ENCODE measurements around the gene MRPL12. TPM values are rescaled to one million over a fixed set of nuclear protein-coding genes. Genes with fewer than 3 reads are reported as not detected.

Gene MRPL12
- total and polyA plus RNA-seq, 4 donors: 9.1 to 121 (median 59.3) TPM

DNA sequence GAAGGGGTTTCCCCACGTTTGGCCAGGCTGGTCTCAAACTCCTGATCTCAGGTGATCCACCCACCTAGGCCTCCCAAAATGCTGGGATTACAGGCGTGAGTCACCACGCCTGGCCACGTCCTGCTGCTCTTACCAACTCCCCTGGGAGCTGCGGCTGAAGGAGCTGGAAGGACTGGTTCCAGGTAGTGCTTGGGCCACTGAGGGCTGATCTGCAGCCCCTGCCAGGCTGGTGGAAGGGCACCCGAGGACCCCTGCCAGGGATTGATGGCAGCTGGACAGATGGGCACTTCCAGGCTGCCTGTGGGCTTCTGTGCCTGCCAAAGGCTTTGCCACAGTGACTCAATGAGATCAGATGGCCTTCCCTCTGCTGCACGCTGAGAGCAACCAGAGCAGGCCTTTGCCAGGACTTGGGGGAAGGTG lies 39.1 kb upstream of the MRPL12 start:
- Histone ChIP-seq H3K36me3 (ENCODE audit: control insufficient read depth in 4 of 4, insufficient read depth in 3 of 4, low read depth in 1 of 4, low read length in 3 of 4) (peaks cover 0 to 2% (median 1%) of the 10 kb centered on the region in 4 donors), H3K27ac (ENCODE audit: low read depth in 1 of 2, low read length in 2 of 2) (no peak overlapping the region), H3K9ac (ENCODE audit: low read depth in 1 of 2, low read length in 2 of 2) (no peak overlapping the region), H3K4me1 (ENCODE audit: control insufficient read depth in 4 of 4, insufficient read depth in 4 of 4, low read length in 3 of 4) (peaks cover 11 to 25% (median 18%) of the 10 kb centered on the region in 4 donors), H3K27me3 (ENCODE audit: control insufficient read depth in 4 of 4, insufficient read depth in 4 of 4, low read length in 3 of 4) (no peaks in the 10 kb centered on the region), H3K9me3 (ENCODE audit: control insufficient read depth in 4 of 4, low read length in 3 of 4) (no peaks in the 10 kb centered on the region), H3K4me3 (ENCODE audit: low read depth in 1 of 3, low read length in 3 of 3) (no peak overlapping the region)
- 94% methylated on average over 7 of the region's 7 CpGs for WGBS
- no peak for DNase-seq (ENCODE audit: low spot score)
- TF ChIP-seq FOXA2 (IDR thresholded peaks at IDR 0.05): no peak
- no peak for TF ChIP-seq YY1 (IDR thresholded peaks at IDR 0.05)
- TF ChIP-seq NR2F2 (IDR thresholded peaks at IDR 0.05): no peak
- TF ChIP-seq MAX (IDR thresholded peaks at IDR 0.05): no peak
- no peak for TF ChIP-seq HNF4A (conservative IDR thresholded peaks at IDR 0.05)
- no peak for TF ChIP-seq EGR1 (IDR thresholded peaks at IDR 0.05; ENCODE audit: low read depth in 2 of 2)
- no peak for TF ChIP-seq RXRA (IDR thresholded peaks at IDR 0.05)
- TF ChIP-seq, protein P1, sequence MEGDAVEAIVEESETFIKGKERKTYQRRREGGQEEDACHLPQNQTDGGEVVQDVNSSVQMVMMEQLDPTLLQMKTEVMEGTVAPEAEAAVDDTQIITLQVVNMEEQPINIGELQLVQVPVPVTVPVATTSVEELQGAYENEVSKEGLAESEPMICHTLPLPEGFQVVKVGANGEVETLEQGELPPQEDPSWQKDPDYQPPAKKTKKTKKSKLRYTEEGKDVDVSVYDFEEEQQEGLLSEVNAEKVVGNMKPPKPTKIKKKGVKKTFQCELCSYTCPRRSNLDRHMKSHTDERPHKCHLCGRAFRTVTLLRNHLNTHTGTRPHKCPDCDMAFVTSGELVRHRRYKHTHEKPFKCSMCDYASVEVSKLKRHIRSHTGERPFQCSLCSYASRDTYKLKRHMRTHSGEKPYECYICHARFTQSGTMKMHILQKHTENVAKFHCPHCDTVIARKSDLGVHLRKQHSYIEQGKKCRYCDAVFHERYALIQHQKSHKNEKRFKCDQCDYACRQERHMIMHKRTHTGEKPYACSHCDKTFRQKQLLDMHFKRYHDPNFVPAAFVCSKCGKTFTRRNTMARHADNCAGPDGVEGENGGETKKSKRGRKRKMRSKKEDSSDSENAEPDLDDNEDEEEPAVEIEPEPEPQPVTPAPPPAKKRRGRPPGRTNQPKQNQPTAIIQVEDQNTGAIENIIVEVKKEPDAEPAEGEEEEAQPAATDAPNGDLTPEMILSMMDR (IDR thresholded peaks at IDR 0.05; ENCODE audit: low read depth, low read length, missing input control): no peak
- no peak for TF ChIP-seq GABPA (IDR thresholded peaks at IDR 0.05 in 1 of 2, conservative IDR thresholded peaks at IDR 0.05 in 1 of 2)
- no peak for TF ChIP-seq HNF4G (IDR thresholded peaks at IDR 0.05)
- no peak for TF ChIP-seq RAD21 (IDR thresholded peaks at IDR 0.05)
- no peak for TF ChIP-seq TAF1 (conservative IDR thresholded peaks at IDR 0.05)
- no peak for TF ChIP-seq ATF3 (IDR thresholded peaks at IDR 0.05)
- TF ChIP-seq FOXA1 (IDR thresholded peaks at IDR 0.05): no peak
- TF ChIP-seq SP1 (IDR thresholded peaks at IDR 0.05): no peak
- no peak for TF ChIP-seq JUND (IDR thresholded peaks at IDR 0.05)
- TF ChIP-seq, protein P2, sequence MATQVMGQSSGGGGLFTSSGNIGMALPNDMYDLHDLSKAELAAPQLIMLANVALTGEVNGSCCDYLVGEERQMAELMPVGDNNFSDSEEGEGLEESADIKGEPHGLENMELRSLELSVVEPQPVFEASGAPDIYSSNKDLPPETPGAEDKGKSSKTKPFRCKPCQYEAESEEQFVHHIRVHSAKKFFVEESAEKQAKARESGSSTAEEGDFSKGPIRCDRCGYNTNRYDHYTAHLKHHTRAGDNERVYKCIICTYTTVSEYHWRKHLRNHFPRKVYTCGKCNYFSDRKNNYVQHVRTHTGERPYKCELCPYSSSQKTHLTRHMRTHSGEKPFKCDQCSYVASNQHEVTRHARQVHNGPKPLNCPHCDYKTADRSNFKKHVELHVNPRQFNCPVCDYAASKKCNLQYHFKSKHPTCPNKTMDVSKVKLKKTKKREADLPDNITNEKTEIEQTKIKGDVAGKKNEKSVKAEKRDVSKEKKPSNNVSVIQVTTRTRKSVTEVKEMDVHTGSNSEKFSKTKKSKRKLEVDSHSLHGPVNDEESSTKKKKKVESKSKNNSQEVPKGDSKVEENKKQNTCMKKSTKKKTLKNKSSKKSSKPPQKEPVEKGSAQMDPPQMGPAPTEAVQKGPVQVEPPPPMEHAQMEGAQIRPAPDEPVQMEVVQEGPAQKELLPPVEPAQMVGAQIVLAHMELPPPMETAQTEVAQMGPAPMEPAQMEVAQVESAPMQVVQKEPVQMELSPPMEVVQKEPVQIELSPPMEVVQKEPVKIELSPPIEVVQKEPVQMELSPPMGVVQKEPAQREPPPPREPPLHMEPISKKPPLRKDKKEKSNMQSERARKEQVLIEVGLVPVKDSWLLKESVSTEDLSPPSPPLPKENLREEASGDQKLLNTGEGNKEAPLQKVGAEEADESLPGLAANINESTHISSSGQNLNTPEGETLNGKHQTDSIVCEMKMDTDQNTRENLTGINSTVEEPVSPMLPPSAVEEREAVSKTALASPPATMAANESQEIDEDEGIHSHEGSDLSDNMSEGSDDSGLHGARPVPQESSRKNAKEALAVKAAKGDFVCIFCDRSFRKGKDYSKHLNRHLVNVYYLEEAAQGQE (IDR thresholded peaks at IDR 0.05): no peak
- no peak for TF ChIP-seq ZBTB33 (IDR thresholded peaks at IDR 0.05)

All from liver (tissue), 9 donors.